KBM-7 (cell line): ENCODE results near the gene COG3.

Experiments used
- DNase-seq: peaks from one replicate; pipeline ENCODE4 v3.0.0-alpha.2; 2015
- in situ Hi-C: fragments of 300-500 bp; cut with MboI; formaldehyde crosslinking; loops from 2 replicates; pipeline ENCODE4 v1.14.3; 2020; ENCODE audit warnings: low sequenced_read_pairs, low pct_unique_long_range_greater_than_20kb, mixed read lengths

The COG3 gene

DNA sequence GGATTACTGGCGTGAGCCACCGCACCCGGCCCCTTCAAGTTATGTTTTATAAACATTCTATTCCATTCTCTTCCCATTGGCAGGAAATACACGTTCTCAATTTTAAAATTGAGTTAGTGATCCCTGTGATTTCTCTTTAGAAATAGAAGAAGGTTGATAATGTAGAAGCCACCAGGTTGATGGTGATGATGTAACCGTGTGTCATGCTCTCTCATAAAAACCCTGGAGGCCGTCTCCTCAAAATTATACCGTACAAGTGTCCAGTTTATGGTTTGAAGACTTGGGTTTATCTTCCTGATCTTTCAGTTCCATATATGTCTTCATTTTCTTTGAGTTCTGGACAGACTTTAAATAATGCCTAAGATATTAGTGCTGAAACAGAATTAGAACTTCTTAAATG, 32.2 kb downstream of the COG3 start:
- DNase-seq, result no peak
- in situ Hi-C loops, result no loop called here

DNA sequence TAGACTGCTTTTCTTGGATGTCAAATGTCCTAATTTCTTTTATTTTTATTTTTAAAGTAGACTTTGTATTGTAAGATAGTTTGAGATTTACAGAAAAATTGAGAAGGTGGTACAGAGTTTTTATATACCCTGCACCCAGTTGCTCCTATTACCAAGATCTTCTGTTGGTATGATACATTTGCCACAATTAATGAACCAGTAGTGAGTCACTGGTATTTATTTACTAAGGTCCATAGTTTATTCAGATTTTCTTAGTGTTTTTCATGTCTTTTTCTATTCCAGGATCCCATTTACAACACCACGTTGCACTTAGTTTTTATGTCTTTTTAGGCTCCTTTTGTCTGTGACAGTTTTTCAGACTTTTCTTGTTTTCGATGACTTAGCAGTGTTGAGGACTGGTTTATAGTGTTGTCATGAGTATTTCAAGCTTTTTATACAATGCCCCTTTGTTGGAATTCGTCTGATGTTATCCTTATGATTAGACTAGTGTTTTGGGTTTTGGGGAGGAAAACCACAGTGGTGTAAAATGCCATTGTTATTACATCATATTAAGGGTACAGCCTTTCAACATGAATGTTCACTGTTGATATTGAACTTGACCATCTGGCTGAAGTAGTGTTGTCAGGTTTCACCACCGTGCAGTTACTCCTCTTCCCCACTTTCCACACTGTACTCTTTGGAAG, 35.9 kb downstream of the COG3 start:
- in situ Hi-C loops, result no loop called here
- peak; percentile 51 for DNase-seq

DNA sequence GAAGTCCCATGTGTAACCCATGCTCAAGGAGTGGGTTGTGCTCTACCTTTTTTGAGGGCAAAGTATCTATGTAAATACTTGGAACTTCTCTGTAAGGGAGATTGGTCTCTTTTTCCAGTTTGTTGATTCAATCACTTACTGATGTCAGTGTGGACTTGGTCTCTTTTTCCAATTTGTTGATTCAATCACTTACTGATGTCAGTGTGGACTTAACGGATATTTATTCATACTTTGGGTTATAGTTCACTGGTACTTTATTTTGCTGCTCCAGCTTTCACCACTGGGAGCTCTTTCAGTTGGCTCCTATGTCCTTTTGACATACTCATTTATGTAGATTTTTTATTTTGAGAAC, 36.4 kb downstream of the COG3 start:
- DNase-seq, result peak; percentile 16
- in situ Hi-C loops, result no loop called here

DNA sequence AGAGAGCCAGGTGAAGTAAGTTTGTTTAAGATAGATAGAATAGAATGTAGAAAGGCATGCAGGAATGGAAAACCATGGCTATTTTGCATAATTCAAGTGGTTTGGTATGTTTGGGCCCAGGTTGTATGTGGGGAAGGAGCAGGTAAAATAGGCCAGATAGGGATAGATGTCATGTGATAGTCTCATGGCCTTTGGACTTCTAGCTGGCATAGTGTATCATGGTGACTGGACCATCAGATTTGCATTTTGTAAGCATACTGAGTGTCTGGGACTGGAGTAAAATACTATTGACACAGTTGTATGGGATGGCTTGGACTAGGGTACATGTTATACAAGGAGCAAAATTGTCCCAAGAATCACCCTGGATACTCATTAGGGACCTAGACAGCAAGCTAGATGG, 38.9 kb downstream of the COG3 start:
- in situ Hi-C loops, result no loop called here

DNA sequence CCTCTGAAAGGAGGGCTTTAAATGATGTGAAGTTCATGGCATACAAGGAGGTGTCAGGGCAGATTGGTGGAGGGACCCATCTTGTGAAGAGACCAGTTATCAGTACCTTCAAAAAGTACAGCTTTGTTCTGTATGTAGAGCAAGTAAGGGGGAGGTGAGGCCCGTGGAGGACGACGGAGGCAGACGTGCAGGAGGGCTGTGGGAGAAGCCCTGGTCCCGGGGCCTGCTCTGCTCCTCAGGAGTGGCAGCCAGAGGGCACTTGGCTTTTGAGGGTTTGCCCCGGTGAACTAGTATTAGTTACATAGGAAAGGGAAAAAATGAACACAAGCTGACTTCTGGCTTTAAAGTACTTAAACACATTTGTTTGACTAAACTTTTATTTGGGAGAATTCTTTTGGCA, 42.1 kb downstream of the COG3 start:
- in situ Hi-C loops, result no loop called here
- DNase-seq, result no peak

More for the DNA sequence above, 38.9 kb downstream of the COG3 start:
- DNase-seq, result no peak

DNA sequence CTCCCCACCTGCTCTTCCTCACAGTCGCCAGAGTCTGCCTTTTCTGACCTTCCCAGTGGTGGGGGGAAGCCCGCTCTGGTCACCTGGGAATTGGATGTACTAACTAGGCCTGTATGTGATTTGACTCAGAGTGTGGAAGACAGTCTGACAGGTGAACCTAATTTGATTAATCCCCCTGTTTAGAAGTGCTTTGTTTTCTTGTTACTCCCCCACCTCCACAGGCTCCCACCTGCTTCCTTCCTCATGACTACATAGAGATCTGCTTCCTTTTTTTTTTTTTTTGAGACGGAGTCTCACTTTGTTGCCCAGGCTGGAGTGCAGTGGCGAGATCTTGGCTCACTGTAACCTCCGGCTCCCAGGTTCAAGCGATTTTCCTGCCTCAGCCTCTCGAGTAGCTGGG, 44.0 kb downstream of the COG3 start:
- in situ Hi-C loops, result no loop called here
- peak; percentile 65 for DNase-seq

- DNase-seq, result peak; percentile 11
- in situ Hi-C loops, result no loop called here
Observed at GRCh38 chr13:45510672-45511071, 45.9 kb downstream of the COG3 start.

DNA sequence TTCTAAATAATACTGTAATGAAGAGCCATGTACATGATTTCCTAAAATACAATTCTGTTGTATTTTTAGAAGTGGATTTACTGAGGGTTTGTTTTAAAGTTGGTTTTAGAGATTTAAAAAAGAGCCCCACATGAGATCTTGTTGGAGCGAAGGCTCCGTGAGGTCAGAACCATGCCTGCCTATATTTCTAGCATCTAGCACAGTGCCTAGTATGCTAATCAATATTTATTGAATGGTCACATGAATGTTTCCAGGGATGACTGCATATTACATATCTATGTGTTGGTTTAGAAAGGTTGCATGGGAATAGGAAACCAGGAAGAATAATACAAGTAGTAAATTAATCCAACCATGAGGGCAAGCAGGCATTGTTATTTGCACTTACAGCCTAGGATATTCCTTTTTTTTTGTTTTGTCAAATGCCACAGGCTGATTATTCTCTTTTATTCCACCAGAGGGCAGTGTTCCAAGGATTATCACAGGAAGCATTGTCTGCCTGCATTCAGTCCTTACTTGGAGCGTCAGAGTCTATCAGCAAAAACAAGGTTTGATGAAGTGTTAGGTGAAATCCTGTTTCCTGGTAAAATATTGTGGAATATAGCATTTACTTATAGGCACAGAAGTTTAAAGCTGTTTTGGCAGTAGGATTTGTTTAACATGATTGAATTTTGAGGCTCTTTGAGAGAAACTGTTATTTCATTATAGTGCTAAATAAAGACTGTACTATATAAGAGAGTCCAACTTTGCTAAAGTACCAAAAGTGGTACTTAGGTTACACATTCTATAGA, 46.8 kb downstream of the COG3 start:
- in situ Hi-C loops, result no loop called here
- peak; percentile 82 for DNase-seq

DNA sequence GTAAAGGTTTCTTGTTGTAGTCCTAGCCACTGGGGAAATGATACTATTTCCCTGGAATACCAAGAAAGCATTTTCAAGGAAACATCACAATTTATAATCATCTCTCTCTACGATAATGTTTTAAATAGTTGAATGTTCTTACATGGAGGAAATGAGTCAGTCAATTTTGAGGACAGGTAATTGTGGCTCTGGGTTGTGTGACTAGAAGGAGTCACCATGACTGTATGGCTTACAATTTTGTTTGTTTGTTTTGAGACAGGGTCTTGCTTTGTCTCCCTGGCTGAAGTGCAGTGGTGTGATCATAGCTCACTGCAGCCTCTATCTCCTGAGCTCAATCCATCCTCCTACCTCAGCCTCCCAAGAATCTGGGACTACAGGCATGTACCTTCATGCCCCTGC, 47.4 kb downstream of the COG3 start:
- in situ Hi-C loops, result no loop called here
- DNase-seq, result no peak

- DNase-seq, result no peak
- in situ Hi-C loops, result no loop called here
Observed at GRCh38 chr13:45516757-45517156, 52.0 kb downstream of the COG3 start.

- no peak for DNase-seq
- in situ Hi-C loops, result no loop called here
Observed at GRCh38 chr13:45518525-45519245, 53.9 kb downstream of the COG3 start.

DNA sequence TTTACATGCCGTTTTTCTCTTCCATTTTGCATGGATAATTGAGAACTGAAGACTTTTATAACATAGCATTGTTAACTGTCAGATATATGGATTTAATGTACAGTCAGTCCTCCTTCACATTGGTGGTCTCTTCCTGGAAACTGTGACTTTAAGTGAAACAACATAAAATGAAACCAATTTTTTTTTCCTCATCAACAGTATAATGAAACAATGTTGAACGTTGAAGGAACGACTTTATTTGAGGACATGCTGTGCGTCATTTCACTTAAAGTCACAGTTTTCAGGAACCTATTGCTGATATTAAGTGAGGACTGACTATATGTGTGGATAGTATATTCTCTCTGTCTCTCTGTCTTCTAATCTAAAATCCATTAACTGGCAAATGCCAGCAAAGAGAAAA, 54.8 kb downstream of the COG3 start:
- DNase-seq, result no peak
- in situ Hi-C loops, result no loop called here

DNA sequence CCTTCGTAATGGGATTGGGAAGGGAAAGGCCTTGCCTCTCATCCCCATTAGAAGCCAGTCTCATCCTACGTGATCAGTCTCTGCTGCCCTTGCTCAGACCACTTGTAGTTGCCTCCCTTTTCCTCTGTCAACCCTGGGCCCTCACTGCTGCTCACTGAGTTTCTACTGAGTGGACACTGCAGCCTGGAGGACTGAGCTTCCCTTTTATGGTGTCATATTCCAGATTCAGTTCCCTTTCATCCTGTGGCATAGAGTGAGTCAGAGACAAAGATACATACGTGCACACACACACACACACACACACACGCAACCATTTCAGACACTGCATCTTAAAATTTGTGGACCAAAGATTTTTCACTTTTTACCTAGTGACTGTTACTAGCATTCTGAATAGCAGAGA, 56.6 kb downstream of the COG3 start:
- in situ Hi-C loops, result no loop called here
- no peak for DNase-seq

DNA sequence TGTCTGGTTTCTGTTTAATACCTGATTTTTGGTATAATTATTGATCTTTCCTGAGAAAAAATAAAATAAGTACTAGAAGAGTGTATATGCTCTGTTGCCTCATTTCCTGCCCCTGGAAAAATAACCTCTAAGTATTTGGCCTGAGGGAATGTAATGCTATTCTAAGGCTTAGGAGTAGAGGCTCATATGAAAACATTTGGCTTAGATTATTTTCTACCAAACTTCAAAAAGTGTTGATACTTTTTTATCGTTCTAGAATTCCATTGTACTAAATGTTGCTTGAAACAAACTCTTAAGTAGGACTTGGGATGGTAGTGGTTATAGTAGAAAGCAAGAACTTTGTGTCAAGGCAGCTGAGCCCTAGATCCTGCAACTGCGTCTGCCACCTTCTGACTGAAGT, 57.8 kb downstream of the COG3 start:
- in situ Hi-C loops, result no loop called here
- DNase-seq, result no peak

DNA sequence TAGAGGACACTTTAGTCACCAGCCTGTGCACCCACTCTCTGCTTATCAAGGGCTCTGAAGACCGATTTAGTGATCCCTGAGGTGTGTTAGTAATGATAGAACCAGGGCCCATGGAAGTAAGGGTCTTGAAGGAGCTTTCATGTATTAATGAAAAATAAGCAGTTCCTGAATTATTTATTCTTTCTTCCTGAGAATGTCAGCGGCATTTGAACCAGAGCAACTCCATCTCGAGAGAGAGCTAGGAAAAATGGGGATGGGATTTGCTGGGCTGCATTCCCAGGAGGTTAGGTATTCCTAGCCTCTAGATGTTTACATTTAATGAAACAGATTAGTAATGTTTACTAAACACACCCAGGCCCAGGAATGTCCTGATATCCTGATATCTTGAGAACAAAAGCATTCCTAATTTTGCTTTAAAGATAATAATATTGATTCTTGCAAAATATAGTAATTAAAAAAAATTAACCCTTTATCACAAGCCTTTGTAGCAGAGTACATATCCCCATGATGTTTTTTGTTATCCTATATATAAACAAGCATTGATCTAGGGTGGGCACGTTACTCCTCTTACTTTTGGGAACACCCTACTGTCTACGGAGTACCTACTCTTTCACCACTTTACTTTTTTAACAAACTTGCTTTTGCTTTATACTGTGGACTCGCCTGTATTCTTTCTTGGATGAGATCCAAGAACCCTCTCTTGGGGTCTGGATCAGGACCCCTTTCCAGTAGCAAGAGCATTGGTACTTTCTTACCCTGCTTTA, 63.1 kb downstream of the COG3 start:
- no peak for DNase-seq
- in situ Hi-C loops, result no loop called here

- in situ Hi-C loops, result no loop called here
- DNase-seq, result no peak
Observed at GRCh38 chr13:45529758-45530157, 65.0 kb downstream of the COG3 start.

GRCh38 chr13:45534604-45535003, 69.9 kb downstream of the COG3 start:
- no peak for DNase-seq
- in situ Hi-C loops, result no loop called here

DNA sequence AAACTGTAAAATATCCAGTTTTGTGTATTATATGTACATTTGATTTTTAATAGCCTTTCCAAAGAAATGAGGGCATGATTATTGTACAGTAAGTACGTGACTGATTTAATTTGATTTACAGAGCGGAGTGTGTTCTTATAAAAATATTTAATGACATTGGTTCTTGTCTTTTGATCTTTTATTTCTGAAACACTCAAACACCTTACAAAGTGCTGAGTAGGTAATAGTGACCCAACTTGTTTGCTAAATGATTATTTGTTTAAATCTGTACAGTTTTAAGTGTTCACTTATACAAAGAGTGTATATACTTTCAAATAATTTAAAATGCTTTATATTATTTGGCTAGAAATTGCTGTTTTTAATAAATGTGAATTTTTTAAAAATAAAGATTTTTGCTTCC, 71.5 kb downstream of the COG3 start:
- no peak for DNase-seq
- in situ Hi-C loops, result no loop called here

GRCh38 chr13:45537516-45537915, 72.8 kb downstream of the COG3 start:
- in situ Hi-C loops, result no loop called here
- DNase-seq, result no peak

DNA sequence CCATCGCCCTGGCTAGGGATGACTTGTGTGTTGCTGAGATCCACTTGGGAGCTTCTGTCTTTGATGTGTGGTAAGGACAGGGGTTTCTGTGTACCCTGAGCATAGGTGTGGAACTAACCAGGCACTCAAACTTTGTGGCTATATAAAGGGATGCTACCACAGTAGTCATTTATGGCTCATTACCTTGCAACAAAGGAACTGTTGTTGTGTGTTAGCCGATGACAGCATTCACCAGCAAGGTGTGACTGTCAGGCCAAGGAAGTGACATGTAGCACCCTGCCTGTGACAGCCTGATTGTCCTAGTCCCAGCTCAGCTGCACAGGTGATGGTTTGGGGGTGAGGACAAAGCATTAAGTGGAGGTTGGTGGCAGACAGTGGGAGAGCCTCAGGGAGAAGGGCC, 73.6 kb downstream of the COG3 start:
- in situ Hi-C loops, result no loop called here
- no peak for DNase-seq
